Measurements from ENCODE around the gene ARHGAP28. TPM values are rescaled to one million over a fixed set of nuclear protein-coding genes. Genes with fewer than 3 reads are reported as not detected.

The ARHGAP28 gene
- total and polyA plus RNA-seq, 2 of the 13 experiments (the other 11 are each of a cell fraction or from before 2014, with no cell fraction given): not detected

- no peak for TF ChIP-seq ZMAT5 (CRISPR knock-in tag; IDR thresholded peaks at IDR 0.05; ENCODE audit: borderline replicate concordance, low read depth)
- TF ChIP-seq, protein P1, sequence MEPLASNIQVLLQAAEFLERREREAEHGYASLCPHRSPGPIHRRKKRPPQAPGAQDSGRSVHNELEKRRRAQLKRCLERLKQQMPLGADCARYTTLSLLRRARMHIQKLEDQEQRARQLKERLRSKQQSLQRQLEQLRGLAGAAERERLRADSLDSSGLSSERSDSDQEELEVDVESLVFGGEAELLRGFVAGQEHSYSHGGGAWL (CRISPR knock-in tag; IDR thresholded peaks at IDR 0.05): no peak
- TF ChIP-seq RFX1 (IDR thresholded peaks at IDR 0.05): no peak
- TF ChIP-seq SMAD3 (CRISPR knock-in tag; IDR thresholded peaks at IDR 0.05): no peak
- TF ChIP-seq TOPORS (CRISPR knock-in tag; IDR thresholded peaks at IDR 0.05): no peak
- TF ChIP-seq FOXJ3 (CRISPR knock-in tag; IDR thresholded peaks at IDR 0.05; ENCODE audit: borderline replicate concordance): no peak
- no peak for TF ChIP-seq GPN1 (CRISPR knock-in tag; IDR thresholded peaks at IDR 0.05; ENCODE audit: borderline replicate concordance)
These were observed 131.4 kb downstream of the ARHGAP28 start (continued) for GRCh38 chr18:6860804-6861448.

- DNase-seq (ENCODE audit: low spot score) (no peak), FAIRE-seq (no peak), ATAC-seq (no peak)
- Histone ChIP-seq H3K36me3 (replicated peaks in 1 of 2; ENCODE audit: control insufficient read depth in 1 of 2, insufficient read depth in 2 of 2, low read length in 2 of 2) (no peaks in the 10 kb centered on the region), H3K9ac (ENCODE audit: insufficient read depth, low read depth, low read length) (no peak overlapping the region), H3K4me2 (ENCODE audit: low read depth, low read length) (no peak overlapping the region), H3K4me3 (replicated peaks in 1 of 3; ENCODE audit: insufficient read depth in 1 of 3, low read depth in 2 of 3, low read length in 3 of 3) (no peak overlapping the region), H3K4me1 (ENCODE audit: insufficient read depth, low read length) (no peaks in the 10 kb centered on the region), H4K20me1 (ENCODE audit: insufficient read depth, low read length) (no peaks in the 10 kb centered on the region), H3K79me2 (ENCODE audit: insufficient read depth, low read length) (no peaks in the 10 kb centered on the region), H3K9me3 (ENCODE audit: low read length) (no peaks in the 10 kb centered on the region), H3K27ac (ENCODE audit: extremely low read length, insufficient read depth, low read length) (no peak overlapping the region), H2AFZ (ENCODE audit: low read length) (no peak overlapping the region), H3K27me3 (ENCODE audit: control insufficient read depth in 1 of 2, insufficient read depth in 2 of 2, low read length in 2 of 2) (peaks cover 0 to 5% of the 10 kb centered on the region in 2 experiments; a peak in 1 of 5 replicates)
- intact Hi-C loops (cut with micrococcal nuclease; ENCODE audit: unreplicated experiment): no loop called here
- ChIA-PET CTCF (ENCODE audit: low intra/inter-chr PET ratio, low total read pairs) (no interaction called here), POLR2A (no interaction called here)
- BruUV-seq (replicated peaks): no TSS peak
- in situ Hi-C loops (cut with HindIII; ENCODE audit: extremely low pct_ligation_motif_present, low pct_unique_long_range_greater_than_20kb): no loop called here
- no peak for TF ChIP-seq ZC3H4 (CRISPR knock-in tag; IDR thresholded peaks at IDR 0.05; ENCODE audit: borderline replicate concordance)
- TF ChIP-seq ZSCAN31 (CRISPR knock-in tag; IDR thresholded peaks at IDR 0.05; ENCODE audit: low read depth): no peak
- no peak for TF ChIP-seq ZNF30 (CRISPR knock-in tag; IDR thresholded peaks at IDR 0.05)
- no peak for TF ChIP-seq HDAC2 (CRISPR knock-in tag; IDR thresholded peaks at IDR 0.05)
- no peak for TF ChIP-seq NCOA1 (CRISPR knock-in tag; IDR thresholded peaks at IDR 0.05)
- TF ChIP-seq RNF219 (CRISPR knock-in tag; IDR thresholded peaks at IDR 0.05): no peak
- TF ChIP-seq ZNF792 (CRISPR knock-in tag; IDR thresholded peaks at IDR 0.05): no peak
- no peak for TF ChIP-seq TRIM22 (IDR thresholded peaks at IDR 0.05)
- no peak for TF ChIP-seq JUN (CRISPR knock-in tag; IDR thresholded peaks at IDR 0.05)
- no peak for TF ChIP-seq ZNF34 (CRISPR knock-in tag; IDR thresholded peaks at IDR 0.05; ENCODE audit: borderline replicate concordance)
- no peak for TF ChIP-seq E2F5 (CRISPR knock-in tag; conservative IDR thresholded peaks at IDR 0.05)
- TF ChIP-seq NFE2 (CRISPR knock-in tag; IDR thresholded peaks at IDR 0.05): no peak
- no peak for TF ChIP-seq PREB (CRISPR knock-in tag; IDR thresholded peaks at IDR 0.05)
These were observed 135.7 kb downstream of the ARHGAP28 start for GRCh38 chr18:6865251-6865650.

Data from HepG2 (cell line).